ENCODE measurements around the gene SKI. TPM values are rescaled to one million over a fixed set of nuclear protein-coding genes. Genes with fewer than 3 reads are reported as not detected.

SKI gene
- total and polyA plus RNA-seq, 2 experiments from 2014 or later, result 9.3 to 66.8 TPM

DNA sequence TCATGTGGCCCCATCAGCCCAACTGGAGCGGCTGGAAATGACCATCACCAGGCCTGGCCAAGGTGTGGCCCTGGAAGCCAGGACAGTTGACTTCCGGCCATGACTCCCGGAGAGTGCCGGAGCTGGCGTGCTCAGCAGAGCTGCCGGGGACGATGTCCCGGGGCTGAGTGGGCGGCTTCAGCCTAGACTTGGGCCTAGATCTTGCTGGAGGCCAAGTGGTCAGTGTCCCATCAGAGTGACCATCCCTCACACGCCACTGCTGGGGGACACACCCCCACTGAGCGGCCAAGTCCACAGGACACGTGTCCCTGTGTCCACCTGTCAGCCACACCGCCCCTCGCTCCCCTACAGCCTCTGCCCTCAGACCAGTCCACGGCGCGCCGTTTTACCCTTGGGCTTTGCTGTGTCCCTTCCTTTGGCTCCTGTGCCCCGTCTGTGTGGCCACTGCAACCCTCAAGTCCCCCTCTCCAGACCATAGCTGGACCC lies 37.6 kb upstream of the SKI start (continued):
- TF ChIP-seq, protein P1, sequence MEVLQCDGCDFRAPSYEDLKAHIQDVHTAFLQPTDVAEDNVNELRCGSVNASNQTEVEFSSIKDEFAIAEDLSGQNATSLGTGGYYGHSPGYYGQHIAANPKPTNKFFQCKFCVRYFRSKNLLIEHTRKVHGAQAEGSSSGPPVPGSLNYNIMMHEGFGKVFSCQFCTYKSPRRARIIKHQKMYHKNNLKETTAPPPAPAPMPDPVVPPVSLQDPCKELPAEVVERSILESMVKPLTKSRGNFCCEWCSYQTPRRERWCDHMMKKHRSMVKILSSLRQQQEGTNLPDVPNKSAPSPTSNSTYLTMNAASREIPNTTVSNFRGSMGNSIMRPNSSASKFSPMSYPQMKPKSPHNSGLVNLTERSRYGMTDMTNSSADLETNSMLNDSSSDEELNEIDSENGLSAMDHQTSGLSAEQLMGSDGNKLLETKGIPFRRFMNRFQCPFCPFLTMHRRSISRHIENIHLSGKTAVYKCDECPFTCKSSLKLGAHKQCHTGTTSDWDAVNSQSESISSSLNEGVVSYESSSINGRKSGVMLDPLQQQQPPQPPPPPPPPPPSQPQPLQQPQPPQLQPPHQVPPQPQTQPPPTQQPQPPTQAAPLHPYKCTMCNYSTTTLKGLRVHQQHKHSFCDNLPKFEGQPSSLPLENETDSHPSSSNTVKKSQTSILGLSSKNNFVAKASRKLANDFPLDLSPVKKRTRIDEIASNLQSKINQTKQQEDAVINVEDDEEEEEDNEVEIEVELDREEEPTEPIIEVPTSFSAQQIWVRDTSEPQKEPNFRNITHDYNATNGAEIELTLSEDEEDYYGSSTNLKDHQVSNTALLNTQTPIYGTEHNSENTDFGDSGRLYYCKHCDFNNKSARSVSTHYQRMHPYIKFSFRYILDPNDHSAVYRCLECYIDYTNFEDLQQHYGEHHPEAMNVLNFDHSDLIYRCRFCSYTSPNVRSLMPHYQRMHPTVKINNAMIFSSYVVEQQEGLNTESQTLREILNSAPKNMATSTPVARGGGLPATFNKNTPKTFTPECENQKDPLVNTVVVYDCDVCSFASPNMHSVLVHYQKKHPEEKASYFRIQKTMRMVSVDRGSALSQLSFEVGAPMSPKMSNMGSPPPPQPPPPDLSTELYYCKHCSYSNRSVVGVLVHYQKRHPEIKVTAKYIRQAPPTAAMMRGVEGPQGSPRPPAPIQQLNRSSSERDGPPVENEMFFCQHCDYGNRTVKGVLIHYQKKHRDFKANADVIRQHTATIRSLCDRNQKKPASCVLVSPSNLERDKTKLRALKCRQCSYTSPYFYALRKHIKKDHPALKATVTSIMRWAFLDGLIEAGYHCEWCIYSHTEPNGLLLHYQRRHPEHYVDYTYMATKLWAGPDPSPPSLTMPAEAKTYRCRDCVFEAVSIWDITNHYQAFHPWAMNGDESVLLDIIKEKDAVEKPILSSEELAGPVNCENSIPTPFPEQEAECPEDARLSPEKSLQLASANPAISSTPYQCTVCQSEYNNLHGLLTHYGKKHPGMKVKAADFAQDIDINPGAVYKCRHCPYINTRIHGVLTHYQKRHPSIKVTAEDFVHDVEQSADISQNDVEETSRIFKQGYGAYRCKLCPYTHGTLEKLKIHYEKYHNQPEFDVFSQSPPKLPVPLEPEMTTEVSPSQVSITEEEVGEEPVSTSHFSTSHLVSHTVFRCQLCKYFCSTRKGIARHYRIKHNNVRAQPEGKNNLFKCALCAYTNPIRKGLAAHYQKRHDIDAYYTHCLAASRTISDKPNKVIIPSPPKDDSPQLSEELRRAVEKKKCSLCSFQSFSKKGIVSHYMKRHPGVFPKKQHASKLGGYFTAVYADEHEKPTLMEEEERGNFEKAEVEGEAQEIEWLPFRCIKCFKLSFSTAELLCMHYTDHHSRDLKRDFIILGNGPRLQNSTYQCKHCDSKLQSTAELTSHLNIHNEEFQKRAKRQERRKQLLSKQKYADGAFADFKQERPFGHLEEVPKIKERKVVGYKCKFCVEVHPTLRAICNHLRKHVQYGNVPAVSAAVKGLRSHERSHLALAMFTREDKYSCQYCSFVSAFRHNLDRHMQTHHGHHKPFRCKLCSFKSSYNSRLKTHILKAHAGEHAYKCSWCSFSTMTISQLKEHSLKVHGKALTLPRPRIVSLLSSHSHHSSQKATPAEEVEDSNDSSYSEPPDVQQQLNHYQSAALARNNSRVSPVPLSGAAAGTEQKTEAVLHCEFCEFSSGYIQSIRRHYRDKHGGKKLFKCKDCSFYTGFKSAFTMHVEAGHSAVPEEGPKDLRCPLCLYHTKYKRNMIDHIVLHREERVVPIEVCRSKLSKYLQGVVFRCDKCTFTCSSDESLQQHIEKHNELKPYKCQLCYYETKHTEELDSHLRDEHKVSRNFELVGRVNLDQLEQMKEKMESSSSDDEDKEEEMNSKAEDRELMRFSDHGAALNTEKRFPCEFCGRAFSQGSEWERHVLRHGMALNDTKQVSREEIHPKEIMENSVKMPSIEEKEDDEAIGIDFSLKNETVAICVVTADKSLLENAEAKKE (CRISPR knock-in tag; IDR thresholded peaks at IDR 0.05), result no peak
- TF ChIP-seq STAT1 (IDR thresholded peaks at IDR 0.05; ENCODE audit: unreplicated experiment), result no peak
- TF ChIP-seq, protein P2, sequence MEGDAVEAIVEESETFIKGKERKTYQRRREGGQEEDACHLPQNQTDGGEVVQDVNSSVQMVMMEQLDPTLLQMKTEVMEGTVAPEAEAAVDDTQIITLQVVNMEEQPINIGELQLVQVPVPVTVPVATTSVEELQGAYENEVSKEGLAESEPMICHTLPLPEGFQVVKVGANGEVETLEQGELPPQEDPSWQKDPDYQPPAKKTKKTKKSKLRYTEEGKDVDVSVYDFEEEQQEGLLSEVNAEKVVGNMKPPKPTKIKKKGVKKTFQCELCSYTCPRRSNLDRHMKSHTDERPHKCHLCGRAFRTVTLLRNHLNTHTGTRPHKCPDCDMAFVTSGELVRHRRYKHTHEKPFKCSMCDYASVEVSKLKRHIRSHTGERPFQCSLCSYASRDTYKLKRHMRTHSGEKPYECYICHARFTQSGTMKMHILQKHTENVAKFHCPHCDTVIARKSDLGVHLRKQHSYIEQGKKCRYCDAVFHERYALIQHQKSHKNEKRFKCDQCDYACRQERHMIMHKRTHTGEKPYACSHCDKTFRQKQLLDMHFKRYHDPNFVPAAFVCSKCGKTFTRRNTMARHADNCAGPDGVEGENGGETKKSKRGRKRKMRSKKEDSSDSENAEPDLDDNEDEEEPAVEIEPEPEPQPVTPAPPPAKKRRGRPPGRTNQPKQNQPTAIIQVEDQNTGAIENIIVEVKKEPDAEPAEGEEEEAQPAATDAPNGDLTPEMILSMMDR (conservative IDR thresholded peaks at IDR 0.05; ENCODE audit: low read depth in 2 of 2), result no peak
- TF ChIP-seq, protein P3, sequence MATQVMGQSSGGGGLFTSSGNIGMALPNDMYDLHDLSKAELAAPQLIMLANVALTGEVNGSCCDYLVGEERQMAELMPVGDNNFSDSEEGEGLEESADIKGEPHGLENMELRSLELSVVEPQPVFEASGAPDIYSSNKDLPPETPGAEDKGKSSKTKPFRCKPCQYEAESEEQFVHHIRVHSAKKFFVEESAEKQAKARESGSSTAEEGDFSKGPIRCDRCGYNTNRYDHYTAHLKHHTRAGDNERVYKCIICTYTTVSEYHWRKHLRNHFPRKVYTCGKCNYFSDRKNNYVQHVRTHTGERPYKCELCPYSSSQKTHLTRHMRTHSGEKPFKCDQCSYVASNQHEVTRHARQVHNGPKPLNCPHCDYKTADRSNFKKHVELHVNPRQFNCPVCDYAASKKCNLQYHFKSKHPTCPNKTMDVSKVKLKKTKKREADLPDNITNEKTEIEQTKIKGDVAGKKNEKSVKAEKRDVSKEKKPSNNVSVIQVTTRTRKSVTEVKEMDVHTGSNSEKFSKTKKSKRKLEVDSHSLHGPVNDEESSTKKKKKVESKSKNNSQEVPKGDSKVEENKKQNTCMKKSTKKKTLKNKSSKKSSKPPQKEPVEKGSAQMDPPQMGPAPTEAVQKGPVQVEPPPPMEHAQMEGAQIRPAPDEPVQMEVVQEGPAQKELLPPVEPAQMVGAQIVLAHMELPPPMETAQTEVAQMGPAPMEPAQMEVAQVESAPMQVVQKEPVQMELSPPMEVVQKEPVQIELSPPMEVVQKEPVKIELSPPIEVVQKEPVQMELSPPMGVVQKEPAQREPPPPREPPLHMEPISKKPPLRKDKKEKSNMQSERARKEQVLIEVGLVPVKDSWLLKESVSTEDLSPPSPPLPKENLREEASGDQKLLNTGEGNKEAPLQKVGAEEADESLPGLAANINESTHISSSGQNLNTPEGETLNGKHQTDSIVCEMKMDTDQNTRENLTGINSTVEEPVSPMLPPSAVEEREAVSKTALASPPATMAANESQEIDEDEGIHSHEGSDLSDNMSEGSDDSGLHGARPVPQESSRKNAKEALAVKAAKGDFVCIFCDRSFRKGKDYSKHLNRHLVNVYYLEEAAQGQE (IDR thresholded peaks at IDR 0.05; ENCODE audit: unreplicated experiment), result no peak
- no peak for TF ChIP-seq NANOG (IDR thresholded peaks at IDR 0.05; ENCODE audit: borderline replicate concordance)
- no peak for TF ChIP-seq ZNF114 (CRISPR knock-in tag; IDR thresholded peaks at IDR 0.05)
- no peak for TF ChIP-seq EZH2 (IDR thresholded peaks at IDR 0.05; ENCODE audit: low read depth, unreplicated experiment)
- TF ChIP-seq CREB1 (CRISPR knock-in tag; IDR thresholded peaks at IDR 0.05; ENCODE audit: low read depth), result no peak

All from GM23338 (cell line).